COLO668 (cell line): Measurements from ENCODE around the gene REC114.
"Not testable (repeated sequence)": the region's sequence is repeated elsewhere in the genome, so short reads cannot be mapped to it uniquely, and the experiment has no call there.

Source experiments
- DNase-seq: peaks from one replicate; lab custom pipeline; 2025; ENCODE audit not compliant: unreplicated experiment; lab: John Stamatoyannopoulos, UW

REC114 gene

DNA sequence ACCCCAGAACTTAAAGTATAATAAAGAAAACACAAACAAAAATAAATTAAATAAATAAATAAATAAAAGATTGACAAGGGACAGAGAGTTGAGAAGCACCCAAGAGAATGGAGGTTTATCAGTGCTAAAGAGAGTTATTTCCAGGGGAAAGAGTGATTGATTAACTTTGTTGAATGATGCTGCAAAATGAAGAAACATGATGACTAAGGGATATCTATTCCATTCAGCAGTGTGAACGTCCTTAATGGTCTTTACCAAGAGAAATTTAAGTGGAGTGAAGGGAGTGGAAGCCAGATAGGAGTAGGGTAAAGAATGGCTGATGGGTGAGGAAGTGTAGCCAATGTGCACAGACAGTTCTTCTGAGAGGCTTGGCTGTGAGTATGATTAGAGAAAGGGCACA lies 11.1 kb downstream of the REC114 start:
- no peak for DNase-seq

- no peak for DNase-seq
Observed at GRCh38 chr15:73455876-73456275, 12.9 kb downstream of the REC114 start.

DNA sequence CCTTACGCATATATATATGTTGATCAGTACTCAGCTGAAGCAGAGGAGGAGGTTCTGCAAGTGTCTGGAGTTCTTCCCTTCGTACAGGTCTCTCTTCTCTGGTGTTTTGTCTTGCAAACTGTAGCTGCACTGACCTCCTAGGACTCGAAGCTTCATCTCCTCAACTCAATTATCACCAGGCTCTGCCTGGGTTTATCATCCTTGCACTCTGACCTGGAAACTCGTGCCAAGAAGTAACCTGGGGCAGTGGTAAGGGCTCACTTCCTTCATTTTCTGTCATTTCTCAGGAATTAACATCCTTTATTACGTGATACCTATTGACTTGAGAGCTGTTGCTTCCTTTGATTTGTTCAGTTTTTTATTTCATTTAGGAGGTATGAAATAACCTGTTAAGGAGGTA lies 14.4 kb downstream of the REC114 start:
- DNase-seq: no peak

DNA sequence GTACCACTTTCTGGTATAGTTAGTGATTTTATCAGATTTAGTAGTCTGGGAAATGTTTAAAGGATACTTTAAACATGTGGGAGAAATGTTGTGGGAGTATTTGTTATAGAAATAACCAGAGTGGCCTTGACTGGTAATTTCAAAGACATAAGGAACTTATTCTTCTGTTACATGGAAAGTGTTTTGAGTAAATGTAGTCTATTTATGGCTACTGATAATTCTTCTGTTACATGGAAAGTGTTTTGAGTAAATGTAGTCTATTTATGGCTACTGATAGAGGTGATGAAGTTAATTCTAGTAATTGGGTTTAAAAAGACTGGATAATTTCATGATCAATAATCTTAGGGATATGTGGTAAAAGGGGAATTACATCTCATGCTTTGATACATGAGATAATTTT lies 17.7 kb downstream of the REC114 start:
- no peak for DNase-seq

- DNase-seq: no peak
Observed at GRCh38 chr15:73464602-73465001, 21.6 kb downstream of the REC114 start.

GRCh38 chr15:73467758-73468157 lies 24.8 kb downstream of the REC114 start:
- no peak for DNase-seq

GRCh38 chr15:73474785-73475184 lies 31.8 kb downstream of the REC114 start:
- no peak for DNase-seq

GRCh38 chr15:73476704-73477216 lies 33.8 kb downstream of the REC114 start:
- DNase-seq: no peak

DNA sequence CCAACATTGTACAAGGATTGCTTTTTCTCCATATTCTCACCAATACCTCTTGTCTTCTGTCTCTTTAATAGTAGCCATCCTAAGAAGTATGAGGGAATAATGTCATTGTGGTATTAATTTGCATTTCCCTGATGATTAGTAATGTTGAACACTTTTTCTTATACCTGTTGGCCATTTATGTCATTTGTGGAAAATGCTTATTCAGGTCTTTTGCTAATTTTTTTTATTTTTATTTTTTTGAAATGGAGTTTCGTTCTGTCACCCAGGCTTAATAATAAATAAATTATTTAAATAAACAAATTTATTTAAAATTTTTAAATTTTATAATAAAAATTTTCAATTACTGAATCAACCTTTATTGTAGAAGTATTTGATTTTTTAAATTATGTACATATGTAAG lies 37.1 kb downstream of the REC114 start:
- no peak for DNase-seq

DNA sequence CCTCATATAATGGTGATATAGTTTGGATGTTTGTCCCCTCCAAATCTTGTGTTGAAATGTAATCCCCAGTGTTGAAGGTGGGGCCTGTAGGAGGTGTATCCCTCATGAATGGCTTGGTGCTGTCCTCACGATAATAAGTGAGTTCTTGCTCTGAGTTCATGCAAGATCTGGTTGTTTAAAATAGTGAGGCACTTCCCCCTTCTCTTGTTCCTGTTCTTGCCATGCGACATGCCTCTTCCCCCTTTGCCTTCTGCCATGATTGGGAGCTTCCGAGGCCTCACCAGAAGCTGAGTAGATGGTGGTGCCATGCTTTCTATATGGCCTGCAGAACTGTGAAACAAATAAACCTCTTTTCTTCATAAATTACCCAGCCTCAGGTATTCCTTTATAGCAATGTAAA lies 39.2 kb downstream of the REC114 start:
- no peak for DNase-seq

DNA sequence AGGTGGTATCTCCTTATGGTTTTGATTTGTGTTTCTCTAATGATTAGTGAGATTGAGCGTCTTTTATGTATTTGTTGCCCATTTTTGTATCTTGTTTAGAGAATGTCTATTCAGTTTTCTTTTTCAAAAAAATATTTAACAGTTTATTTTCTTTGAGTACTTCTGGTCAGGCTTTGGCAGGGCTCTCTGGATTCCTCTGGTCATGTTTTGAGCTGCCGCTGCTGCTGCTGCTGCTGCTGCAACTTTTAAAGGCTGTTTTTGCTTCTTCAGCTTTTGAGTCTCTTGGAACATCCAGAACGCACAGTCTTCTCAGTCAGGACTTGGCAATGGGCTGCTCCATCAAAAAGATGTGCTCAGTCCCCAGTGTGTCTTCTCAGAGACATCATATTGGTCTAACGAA lies 40.1 kb downstream of the REC114 start:
- DNase-seq: no peak

GRCh38 chr15:73485372-73485771 lies 42.4 kb downstream of the REC114 start:
- DNase-seq: no peak

GRCh38 chr15:73485885-73486284 lies 42.9 kb downstream of the REC114 start:
- DNase-seq: not testable (repeated sequence)

- no peak for DNase-seq
Observed at GRCh38 chr15:73488698-73489097, 45.7 kb downstream of the REC114 start.

GRCh38 chr15:73493922-73494321 lies 51.0 kb downstream of the REC114 start:
- DNase-seq: no peak

- no peak for DNase-seq
Observed at GRCh38 chr15:73495181-73495580, 52.2 kb downstream of the REC114 start.

DNA sequence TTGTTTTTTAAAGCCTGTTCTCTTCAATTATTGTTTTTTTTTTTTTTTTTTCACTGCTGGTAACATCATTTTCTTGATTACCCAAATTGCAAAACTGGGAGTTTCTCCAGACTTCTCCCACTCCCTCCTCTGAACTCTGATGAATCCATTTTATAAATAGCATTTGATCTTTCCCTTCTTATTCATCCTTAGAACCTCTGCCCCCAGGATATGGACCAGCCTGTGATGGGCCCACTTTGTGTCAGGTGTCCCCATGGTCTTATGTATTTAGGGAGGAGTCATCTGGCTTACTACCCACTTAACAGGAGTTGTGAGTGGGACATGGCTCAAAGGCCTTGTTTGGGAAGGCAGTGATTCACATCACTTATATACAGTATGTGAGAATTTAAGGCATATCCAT lies 57.7 kb downstream of the REC114 start:
- no peak for DNase-seq

- DNase-seq: no peak
Observed at GRCh38 chr15:73504885-73505284, 61.9 kb downstream of the REC114 start.

GRCh38 chr15:73515527-73515926 lies 72.6 kb downstream of the REC114 start:
- no peak for DNase-seq

GRCh38 chr15:73517566-73517965 lies 74.6 kb downstream of the REC114 start:
- DNase-seq: no peak

DNA sequence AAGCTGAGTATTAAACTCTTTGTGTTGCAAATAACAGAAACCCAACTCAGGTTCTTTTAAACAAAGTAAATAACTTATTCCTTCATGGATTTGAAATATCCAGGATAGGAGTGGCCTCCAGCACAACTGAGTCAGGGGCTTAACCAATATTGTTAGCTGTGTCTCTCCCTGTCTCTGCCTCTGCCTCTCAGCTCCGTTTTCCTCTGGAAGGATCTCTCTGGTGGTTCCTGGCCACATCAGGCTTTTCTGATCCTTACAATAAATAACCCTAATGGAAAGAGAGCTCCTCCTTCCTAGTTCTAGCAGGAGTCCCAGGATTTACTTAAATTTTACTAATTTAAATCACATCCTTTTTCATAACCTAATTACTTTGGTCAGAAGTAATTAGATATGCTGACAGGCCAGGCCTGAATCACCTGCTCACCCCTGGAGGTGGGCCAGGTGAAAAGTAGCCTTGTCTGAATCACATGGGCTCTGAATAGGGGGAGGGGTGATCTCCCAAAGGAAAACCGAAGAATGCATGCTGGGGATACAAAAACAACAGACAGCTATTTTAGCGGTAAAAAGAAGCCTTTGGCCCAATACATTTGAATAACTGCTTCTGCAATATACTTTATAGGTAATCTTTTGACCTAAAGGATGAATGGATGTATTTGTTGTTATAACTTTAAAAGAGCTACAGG lies 75.4 kb downstream of the REC114 start:
- no peak for DNase-seq

- no peak for DNase-seq
Observed at GRCh38 chr15:73518876-73519733, 76.1 kb downstream of the REC114 start.
